CD14-positive monocyte (primary cell): Measurements from ENCODE around the gene DNAI2. TPM values are rescaled to one million over a fixed set of nuclear protein-coding genes. Genes with fewer than 3 reads are reported as not detected.

Experiments
- DNase-seq, 3 donors: peaks; one replicate each; pipeline ENCODE4 v3.0.0-alpha.2; 2011 to 2022
- H2AFZ ChIP-seq: 2 replicates; pipeline ENCODE4 v1.6.0; 2012; ENCODE audit warnings: mild to moderate bottlenecking, low read depth, low read length, inconsistent platforms; ENCODE audit not compliant: insufficient read depth, poor library complexity, severe bottlenecking
- H3K27ac ChIP-seq, 2 donors: 1 replicate in 1 of 2; 2 replicates in 1 of 2; pipeline ENCODE4 v1.5.1; 2012 to 2013; ENCODE audit warnings: low read length in 2 of 2, control low read depth in 1 of 2, inconsistent platforms in 1 of 2, low read depth in 1 of 2, mild to moderate bottlenecking in 1 of 2
- H3K27me3 ChIP-seq, 2 donors: one replicate each; pipeline versions ENCODE4 v1.6.0 to v1.6.1; 2011 to 2013; ENCODE audit warnings: low read length in 2 of 2; ENCODE audit not compliant: control insufficient read depth in 2 of 2, insufficient read depth in 2 of 2
- H3K36me3 ChIP-seq, 2 donors: replicated peaks in 1 of 2; 1 replicate in 1 of 2; 2 replicates in 1 of 2; pipeline versions ENCODE4 v1.5.1 to v1.6.1; 2012 to 2013; ENCODE audit warnings: low read length in 2 of 2, control low read depth in 1 of 2, inconsistent platforms in 1 of 2, mild to moderate bottlenecking in 1 of 2; ENCODE audit not compliant: insufficient read depth in 2 of 2, control insufficient read depth in 1 of 2
- H3K4me1 ChIP-seq, 2 donors: 1 replicate in 1 of 2; 2 replicates in 1 of 2; pipeline versions ENCODE4 v1.5.1 to v1.6.1; 2012 to 2013; ENCODE audit warnings: low read length in 2 of 2, control low read depth in 1 of 2, inconsistent platforms in 1 of 2, mild to moderate bottlenecking in 1 of 2, moderate library complexity in 1 of 2; ENCODE audit not compliant: insufficient read depth in 2 of 2, control insufficient read depth in 1 of 2
- H3K4me2 ChIP-seq: replicated peaks from 2 replicates; pipeline ENCODE3; 2012; ENCODE audit warnings: low read length, moderate library complexity, mild to moderate bottlenecking; ENCODE audit not compliant: poor library complexity, severe bottlenecking; ENCODE audit errors: extremely low read depth
- H3K4me3 ChIP-seq, 3 experiments: fragments of 200-600 bp in 1 of 3; sonication (generic) in 1 of 3; replicated peaks in 1 of 3; 1 replicate in 2 of 3; 2 replicates in 1 of 3; pipeline ENCODE4 v1.5.1; 2011 to 2013; ENCODE audit warnings: low read length in 3 of 3, mild to moderate bottlenecking in 3 of 3, control low read depth in 2 of 3, low read depth in 2 of 3, inconsistent platforms in 1 of 3, moderate library complexity in 1 of 3
- H3K79me2 ChIP-seq: 2 replicates; pipeline ENCODE4 v1.6.0; 2012; ENCODE audit warnings: mild to moderate bottlenecking, control low read depth, inconsistent platforms, low read length, moderate library complexity; ENCODE audit not compliant: insufficient read depth
- H3K9ac ChIP-seq: 2 replicates; pipeline ENCODE4 v1.6.0; 2017; ENCODE audit warnings: low read length, mild to moderate bottlenecking; ENCODE audit not compliant: insufficient read depth, poor library complexity, severe bottlenecking
- H3K9me3 ChIP-seq, 2 donors: replicated peaks in 1 of 2; 1 replicate in 1 of 2; 2 replicates in 1 of 2; pipeline versions ENCODE4 v1.5.1 to v1.6.1; 2012 to 2013; ENCODE audit warnings: low read length in 2 of 2, control low read depth in 1 of 2; ENCODE audit not compliant: control insufficient read depth in 1 of 2, insufficient read depth in 1 of 2
- H4K20me1 ChIP-seq: 2 replicates; pipeline ENCODE4 v1.6.0; 2012; ENCODE audit warnings: mild to moderate bottlenecking, low read length, control low read depth, moderate library complexity; ENCODE audit not compliant: insufficient read depth
- H3K27ac Mint-ChIP-seq, 7 donors: one replicate each; pipeline ENCODE4 v1.8.0; 2020; ENCODE audit warnings: mild to moderate bottlenecking in 7 of 7, mixed read lengths in 7 of 7, moderate library complexity in 6 of 7, inconsistent platforms in 2 of 7
- H3K27me3 Mint-ChIP-seq, 3 donors: one replicate each; pipeline ENCODE4 v1.8.0; 2021 to 2022; ENCODE audit warnings: low read depth in 3 of 3, mild to moderate bottlenecking in 3 of 3, mixed read lengths in 3 of 3, moderate library complexity in 3 of 3, inconsistent platforms in 1 of 3
- H3K36me3 Mint-ChIP-seq, 2 donors: one replicate each; pipeline ENCODE4 v1.8.0; 2020; ENCODE audit warnings: mixed read lengths in 2 of 2, inconsistent platforms in 1 of 2, mild to moderate bottlenecking in 1 of 2
- H3K4me1 Mint-ChIP-seq: one replicate; pipeline ENCODE4 v1.8.0; 2020; ENCODE audit warnings: mild to moderate bottlenecking, mixed read lengths
- H3K4me3 Mint-ChIP-seq, 2 donors: one replicate each; pipeline ENCODE4 v1.8.0; 2020; ENCODE audit warnings: mild to moderate bottlenecking in 2 of 2, mixed read lengths in 2 of 2, moderate library complexity in 1 of 2
- H3K9me3 Mint-ChIP-seq, 7 donors: one replicate each; pipeline ENCODE4 v1.8.0; 2020 to 2022; ENCODE audit warnings: mixed read lengths in 7 of 7, mild to moderate bottlenecking in 6 of 7, moderate library complexity in 6 of 7, inconsistent platforms in 2 of 7
- WGBS: methylation state at CpG from one replicate; pipeline ENCODE4 v1.1.5; 2013; ENCODE audit warnings: missing lambda C conversion rate; ENCODE audit not compliant: insufficient coverage; 5-methylcytosine and 5-hydroxymethylcytosine counted together
- intact Hi-C, 2 donors: fragments of 100-400 bp; cut with micrococcal nuclease; formaldehyde crosslinking; loops; one replicate each; pipeline versions ENCODE4 v1.15.0 to v1.15.1; 2023
- polyA plus RNA-seq, 3 donors: library from polyadenylated mRNA; depleted of rRNA in 1 of 3; unstranded in 2 of 3; stranded (reverse) in 1 of 3; fragments of 300-500 nt in 2 of 3; fragments of >200 nt in 1 of 3; fragmentation: Illumina TruSeq in 2 of 3; gene quantifications; 1 replicate in 2 of 3; 2 replicates in 1 of 3; pipeline ENCODE4 v1.2.3, GENCODE V29; 2012 to 2021
- TF ChIP-seq, protein P1 (sequence below): fragments of 200-600 bp; IDR thresholded peaks from one replicate; pipeline ENCODE4 v1.8.0; 2022; ENCODE audit warnings: antibody characterized with exemption, mild to moderate bottlenecking

The DNAI2 gene
- polyA plus RNA-seq, 3 donors = 0.07 TPM; not detected in 2

DNA sequence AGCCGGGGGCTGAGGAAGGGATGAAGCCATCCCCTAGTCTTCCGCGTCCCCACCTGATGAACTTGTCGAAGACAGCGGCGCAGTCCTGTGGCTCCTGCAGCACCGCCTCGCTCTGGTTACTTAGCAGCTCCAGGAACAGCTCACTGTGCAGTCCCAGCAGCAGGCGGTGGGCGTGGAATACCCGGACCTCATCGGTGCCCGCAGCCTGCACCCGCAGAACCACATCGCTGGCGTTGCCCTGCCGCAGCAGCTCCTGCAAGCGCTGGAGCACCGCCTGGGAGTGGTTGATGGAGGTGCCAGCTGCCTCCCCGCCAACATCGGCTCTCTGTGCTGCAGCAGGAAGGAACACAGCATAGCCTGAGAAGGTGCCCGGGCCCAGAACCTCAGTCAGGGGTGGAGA lies 85.9 kb downstream of the DNAI2 start:
- Mint-ChIP-seq H3K4me1 (peaks cover 5% of the 10 kb centered on the region), H3K9me3 (peaks cover 0 to 5% (median 1%) of the 10 kb centered on the region in 7 donors), H3K36me3 (peaks cover 0 to 4% of the 10 kb centered on the region in 2 donors), H3K4me3 (no peak overlapping the region), H3K27me3 (peaks cover 42 to 75% (median 59%) of the 10 kb centered on the region in 3 donors), H3K27ac (no peak overlapping the region)
- Histone ChIP-seq H3K9ac (no peak overlapping the region), H2AFZ (no peak overlapping the region), H3K4me1 (peaks cover 0 to 12% of the 10 kb centered on the region in 2 donors), H3K79me2 (no peaks in the 10 kb centered on the region), H4K20me1 (no peaks in the 10 kb centered on the region), H3K9me3 (peaks cover 0 to 18% of the 10 kb centered on the region in 2 donors), H3K36me3 (no peaks in the 10 kb centered on the region), H3K4me3 (no peak overlapping the region), H3K27me3 (peaks cover 25 to 58% of the 10 kb centered on the region in 2 donors), H3K4me2 (no peak overlapping the region), H3K27ac (no peak overlapping the region)
- 98% methylated on average over 22 of the region's 22 CpGs for WGBS
- TF ChIP-seq, protein P1, sequence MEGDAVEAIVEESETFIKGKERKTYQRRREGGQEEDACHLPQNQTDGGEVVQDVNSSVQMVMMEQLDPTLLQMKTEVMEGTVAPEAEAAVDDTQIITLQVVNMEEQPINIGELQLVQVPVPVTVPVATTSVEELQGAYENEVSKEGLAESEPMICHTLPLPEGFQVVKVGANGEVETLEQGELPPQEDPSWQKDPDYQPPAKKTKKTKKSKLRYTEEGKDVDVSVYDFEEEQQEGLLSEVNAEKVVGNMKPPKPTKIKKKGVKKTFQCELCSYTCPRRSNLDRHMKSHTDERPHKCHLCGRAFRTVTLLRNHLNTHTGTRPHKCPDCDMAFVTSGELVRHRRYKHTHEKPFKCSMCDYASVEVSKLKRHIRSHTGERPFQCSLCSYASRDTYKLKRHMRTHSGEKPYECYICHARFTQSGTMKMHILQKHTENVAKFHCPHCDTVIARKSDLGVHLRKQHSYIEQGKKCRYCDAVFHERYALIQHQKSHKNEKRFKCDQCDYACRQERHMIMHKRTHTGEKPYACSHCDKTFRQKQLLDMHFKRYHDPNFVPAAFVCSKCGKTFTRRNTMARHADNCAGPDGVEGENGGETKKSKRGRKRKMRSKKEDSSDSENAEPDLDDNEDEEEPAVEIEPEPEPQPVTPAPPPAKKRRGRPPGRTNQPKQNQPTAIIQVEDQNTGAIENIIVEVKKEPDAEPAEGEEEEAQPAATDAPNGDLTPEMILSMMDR = no peak
- no peak for DNase-seq
- intact Hi-C loops = loop anchor here in 1 of 2 donors (2.0 to 10.0 kb wide), 2 partner anchors 55 to 149 kb away; no protein-coding TSS in a partner anchor

DNA sequence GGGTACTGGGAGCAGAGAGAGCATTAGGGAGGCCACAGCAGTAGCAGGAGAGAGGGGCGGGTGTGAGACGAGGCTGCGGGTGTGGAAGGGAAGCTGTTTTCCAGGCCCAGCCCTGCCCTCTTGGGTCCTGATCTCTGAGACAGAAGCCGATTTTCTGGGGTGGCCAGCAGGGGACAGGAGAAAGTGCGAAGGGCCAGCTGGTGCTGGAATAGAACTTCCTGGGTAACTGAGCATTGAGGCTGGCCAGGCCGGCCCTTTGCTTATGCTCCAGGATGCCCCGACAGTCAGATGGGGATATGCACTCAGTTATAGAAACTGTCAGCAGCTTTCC lies 86.8 kb downstream of the DNAI2 start:
- Mint-ChIP-seq H3K27me3 (peaks cover 33 to 68% (median 50%) of the 10 kb centered on the region in 3 donors), H3K4me3 (no peak overlapping the region), H3K9me3 (peaks cover 0 to 5% (median 1%) of the 10 kb centered on the region in 7 donors), H3K27ac (no peak overlapping the region), H3K4me1 (peaks cover 5% of the 10 kb centered on the region), H3K36me3 (peaks cover 0 to 4% of the 10 kb centered on the region in 2 donors)
- H3K9me3 ChIP-seq = peaks cover 0 to 18% of the 10 kb centered on the region in 2 donors
- intact Hi-C loops = loop anchor here in 1 of 2 donors (2.0 kb wide), 1 partner anchor 150 kb away; no protein-coding TSS in a partner anchor
- no peak overlapping the region for H3K4me2 ChIP-seq
- no peak overlapping the region for H2AFZ ChIP-seq
- peaks cover 20 to 49% of the 10 kb centered on the region in 2 donors for H3K27me3 ChIP-seq
- no peaks in the 10 kb centered on the region for H3K79me2 ChIP-seq
- H4K20me1 ChIP-seq = no peaks in the 10 kb centered on the region
- peaks cover 0 to 12% of the 10 kb centered on the region in 2 donors for H3K4me1 ChIP-seq
- WGBS = 91% methylated on average over 4 of the region's 7 CpGs
- TF ChIP-seq, protein P1 = no peak
- H3K9ac ChIP-seq = no peak overlapping the region
- H3K4me3 ChIP-seq = no peak overlapping the region
- no peak for DNase-seq
- no peak overlapping the region for H3K27ac ChIP-seq
- no peaks in the 10 kb centered on the region for H3K36me3 ChIP-seq
